ENCODE measurements around the gene C1orf226.

C1orf226 gene

DNA sequence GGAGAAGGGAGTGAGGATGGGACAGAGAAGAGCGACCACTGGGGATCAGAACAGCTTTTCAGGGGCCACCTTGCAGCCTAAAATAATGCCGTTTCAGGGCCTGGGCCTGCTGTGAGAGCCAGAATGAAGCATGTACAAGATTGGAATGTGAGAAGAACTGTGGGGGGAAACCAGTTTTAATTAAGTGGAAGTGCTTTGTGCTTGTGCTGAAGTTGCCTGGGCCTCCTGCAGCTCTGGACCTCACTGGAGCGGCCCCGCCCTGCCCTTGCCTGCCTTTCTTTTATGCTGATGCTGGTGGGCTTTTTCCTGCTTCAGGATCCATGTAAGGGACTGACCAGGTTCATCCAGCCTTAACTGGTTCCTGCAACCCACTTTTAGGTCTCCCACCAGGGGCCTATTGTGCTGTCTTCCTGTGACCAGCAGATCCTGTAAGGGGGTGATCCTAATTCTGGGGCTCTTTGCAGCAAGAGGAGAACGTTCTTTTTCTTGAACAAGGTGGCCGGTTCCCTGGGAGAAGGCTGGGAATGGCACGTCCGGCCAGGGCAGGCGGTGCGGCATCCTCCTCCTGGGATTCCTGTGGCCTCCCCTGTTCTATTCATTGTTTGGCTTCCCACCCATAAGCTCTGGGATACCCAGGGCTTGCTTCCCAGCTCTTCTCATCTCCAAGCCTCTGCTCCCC is 3.2 kb downstream of the C1orf226 start:
- DNase-seq (ENCODE audit: low spot score), result no peak

DNA sequence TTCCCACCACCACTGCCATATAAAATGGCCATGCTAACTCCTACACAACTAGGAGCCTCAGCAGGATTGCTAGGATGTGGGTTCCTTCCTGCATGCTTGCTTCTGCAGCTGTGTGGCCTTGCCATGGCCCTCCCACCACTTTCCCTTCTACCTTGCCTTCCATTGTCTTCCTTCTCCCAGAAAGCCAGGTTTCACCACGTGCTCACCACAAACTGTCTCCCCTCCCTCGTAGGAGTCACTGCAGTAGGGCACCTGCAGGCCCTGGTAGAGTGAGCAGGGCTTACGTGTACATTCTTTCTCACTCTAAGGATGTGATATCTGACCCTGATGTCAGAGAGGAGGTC is 3.7 kb downstream of the C1orf226 start:
- DNase-seq (ENCODE audit: low spot score), result no peak

DNA sequence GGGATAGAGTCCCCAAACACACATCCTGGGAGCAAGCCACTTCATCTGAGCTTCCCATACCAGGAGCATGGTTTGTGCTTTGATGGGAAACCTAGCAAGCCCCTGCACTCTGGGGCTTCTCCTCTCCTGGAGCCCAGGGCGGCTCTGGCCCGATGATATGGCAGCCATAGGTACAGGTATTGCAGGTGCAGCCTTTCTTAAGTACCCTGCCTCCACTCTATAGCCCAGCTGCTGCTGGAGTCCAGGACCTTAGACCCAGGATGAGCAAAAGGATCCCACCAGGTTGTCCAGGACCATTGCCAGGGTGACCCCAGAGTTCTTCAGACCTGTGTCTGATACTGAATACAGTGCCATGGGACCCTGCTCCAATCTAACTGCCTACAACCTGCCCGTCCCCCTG is 4.2 kb downstream of the C1orf226 start:
- no peak for DNase-seq (ENCODE audit: low spot score)

DNA sequence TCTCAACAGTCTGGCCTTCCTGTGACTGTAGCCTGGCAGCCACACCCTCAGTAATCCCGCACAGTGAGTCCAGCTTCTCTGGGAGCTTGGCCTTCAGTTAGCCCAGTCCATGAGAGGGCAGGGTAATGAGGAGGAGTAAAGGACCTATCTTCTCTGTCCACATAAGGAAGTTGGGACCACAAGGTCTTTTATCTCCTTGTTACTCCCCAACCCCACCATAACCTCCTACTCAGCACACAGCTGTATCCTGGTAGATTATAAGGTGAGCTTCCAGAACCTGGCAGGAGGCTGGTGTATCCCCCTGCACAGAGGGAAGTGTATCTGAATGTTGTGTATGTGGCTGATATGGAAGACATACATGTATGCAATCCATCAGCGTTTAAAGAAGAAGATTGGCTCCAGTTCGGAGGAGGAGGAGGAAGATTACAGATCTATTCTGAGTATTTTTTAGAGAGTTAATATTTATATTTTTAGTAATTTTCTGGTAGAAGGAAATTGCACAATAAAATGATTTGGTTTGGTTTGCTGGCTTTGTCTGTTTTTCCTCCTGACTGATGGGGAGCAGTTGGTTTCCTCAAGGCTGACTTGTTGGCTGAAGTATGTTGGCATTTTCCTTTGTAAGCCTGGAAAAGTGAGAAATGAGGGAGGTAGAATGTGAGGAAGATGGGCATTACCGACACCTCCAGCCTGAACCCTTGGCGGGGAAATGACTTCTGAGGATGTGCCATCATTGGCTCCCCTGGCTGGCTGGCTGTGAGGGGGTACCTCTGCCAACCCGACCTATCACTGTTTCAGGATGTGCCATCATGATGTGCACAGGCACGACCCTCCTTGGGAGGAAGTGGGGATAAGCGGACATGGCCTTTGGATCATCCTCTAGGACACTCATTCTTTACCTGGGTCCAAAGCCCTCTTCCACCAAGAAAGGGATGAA is 5.0 kb downstream of the C1orf226 start:
- DNase-seq (ENCODE audit: low spot score), result no peak

DNA sequence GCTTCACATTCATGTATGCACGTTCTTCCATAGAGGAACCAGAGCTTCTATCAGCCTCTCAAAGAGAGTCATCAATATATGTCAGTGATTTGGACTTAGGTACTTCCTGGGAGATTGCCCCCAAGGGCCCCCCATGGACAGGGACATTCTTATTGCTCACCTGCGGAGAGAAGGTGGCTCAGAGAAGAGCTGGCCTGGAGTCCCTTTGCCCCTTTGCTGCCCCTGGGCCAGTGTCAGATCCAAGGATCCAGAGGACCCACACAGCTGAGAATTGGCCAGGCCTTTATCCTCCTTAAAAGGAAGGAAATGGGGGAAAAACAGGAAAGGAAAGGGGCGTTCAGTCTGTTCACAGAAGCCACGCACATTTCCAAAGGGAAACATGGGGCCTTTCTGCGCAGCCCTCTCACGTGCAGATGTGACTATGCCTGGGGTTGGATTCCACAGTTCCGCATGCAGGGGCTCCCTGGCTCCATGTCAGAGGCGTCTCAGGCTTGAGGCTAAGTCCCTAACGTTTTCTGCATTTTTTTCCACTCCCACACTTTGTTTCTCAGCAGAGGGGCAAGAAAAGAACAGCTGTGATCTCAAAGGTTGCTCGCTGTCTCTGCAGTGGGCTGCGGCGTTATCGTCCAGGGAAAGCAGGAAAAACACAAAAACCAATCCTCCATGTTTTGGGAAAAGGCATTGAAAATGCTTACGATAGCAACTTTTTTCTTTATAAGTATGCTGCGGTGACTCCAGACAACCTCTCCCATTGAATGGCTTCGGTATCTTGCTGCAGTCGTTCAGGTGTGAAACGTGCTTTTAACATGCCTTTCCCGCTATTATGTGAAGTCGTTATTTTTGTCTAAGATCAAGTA is 5.9 kb downstream of the C1orf226 start:
- DNase-seq (ENCODE audit: low spot score), result no peak

DNA sequence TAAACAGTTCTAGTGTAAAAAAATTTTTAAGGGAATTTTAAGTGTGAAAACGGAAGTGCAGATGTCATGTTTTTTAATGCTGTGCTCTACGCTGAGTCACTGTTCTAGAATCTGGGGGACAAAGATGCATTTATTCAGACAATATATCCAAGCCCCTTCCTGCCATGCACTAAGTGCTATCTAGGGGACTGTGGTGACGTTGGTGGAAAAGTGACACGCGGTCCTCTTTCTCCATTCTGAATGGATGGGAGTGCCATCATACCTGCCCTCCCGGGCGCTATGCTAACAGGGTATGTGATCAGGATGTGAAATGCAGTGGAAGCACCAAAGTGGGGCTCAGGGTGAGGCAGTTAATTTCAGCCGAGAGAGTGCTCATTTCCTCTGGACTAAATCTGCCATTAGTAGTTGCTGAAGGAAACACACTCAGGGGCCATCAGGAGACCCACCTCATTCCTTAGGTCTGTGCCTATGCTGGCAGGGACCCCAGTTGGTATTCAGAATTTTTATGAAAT is 6.6 kb downstream of the C1orf226 start:
- DNase-seq (ENCODE audit: low spot score), result no peak

DNA sequence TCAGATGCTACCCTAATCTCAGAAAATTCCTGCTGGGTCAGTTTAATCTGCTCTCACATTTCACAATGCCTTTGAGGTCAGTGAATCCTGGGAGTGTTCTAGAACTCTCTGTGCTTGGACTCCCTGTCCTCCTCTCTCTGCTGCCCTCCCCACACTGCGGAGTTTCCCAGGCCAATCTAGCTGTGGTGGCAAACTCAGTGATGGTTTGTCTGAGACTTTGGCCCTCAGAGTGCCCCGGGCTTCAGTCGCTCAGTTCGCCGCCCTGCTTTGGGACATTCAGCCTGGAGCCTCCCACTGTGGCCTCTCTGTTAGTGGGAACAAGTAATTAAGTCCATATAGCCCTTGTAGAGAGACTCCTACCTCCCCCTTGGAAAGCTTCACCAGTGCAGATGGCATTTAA is 7.1 kb downstream of the C1orf226 start:
- no peak for DNase-seq (ENCODE audit: low spot score)

DNA sequence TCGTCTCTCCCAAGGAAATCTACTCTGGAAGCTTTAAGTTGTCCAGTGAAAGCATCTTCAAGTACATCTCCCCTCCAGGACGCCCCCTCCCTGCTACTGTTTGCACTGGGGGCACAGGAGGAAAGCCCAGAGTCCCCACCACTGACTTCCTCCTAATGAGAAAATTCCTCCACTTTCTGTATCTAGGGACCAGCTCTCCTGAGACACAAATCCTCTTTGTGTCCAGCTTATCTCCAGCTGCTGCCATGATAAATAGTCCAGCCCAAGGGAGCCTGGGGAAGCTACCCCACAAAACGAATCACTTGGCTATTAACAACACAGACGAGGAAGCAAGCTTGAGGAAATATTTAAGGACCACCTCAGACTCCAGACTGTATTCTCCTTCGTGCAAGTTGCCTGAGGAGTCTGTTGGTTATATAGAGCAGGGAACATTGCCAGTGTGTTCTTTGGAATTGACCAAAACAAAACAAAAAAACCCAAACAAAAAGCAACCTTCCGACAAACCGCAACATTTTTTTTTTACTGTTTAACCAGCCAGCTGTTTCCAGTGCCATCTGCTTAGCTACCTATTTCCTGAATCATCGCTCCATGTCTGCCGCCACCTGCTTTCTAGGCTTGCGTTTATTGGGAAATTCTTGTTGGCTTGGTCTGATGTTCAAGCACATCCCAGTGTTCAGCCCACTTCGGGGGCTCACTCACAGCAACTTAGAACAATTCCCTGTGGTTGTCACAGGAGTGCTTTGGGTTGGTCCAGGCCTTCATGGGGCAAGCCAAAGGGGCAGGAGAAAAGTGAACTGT is 7.7 kb downstream of the C1orf226 start:
- DNase-seq (ENCODE audit: low spot score), result no peak

DNA sequence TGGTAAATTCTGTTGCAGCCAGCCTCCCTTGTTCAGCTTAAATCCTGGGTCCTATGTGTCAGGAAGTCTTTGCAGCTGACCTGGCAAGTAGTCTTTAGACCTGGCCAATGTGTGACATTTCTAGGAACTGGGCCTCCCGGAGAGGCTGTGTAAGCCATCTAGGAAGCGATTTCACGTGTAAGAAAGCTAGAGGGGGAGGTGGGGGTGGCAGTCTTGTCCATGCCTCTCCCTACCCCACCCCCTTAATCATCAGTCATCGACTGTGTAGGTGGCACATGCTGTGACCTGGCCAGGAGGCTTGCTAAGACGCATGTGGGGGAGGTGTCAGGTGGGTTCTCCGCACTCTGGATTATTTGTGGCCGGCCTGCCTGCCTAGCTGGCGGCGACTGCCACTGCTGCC is 8.4 kb downstream of the C1orf226 start:
- no peak for DNase-seq (ENCODE audit: low spot score)

DNA sequence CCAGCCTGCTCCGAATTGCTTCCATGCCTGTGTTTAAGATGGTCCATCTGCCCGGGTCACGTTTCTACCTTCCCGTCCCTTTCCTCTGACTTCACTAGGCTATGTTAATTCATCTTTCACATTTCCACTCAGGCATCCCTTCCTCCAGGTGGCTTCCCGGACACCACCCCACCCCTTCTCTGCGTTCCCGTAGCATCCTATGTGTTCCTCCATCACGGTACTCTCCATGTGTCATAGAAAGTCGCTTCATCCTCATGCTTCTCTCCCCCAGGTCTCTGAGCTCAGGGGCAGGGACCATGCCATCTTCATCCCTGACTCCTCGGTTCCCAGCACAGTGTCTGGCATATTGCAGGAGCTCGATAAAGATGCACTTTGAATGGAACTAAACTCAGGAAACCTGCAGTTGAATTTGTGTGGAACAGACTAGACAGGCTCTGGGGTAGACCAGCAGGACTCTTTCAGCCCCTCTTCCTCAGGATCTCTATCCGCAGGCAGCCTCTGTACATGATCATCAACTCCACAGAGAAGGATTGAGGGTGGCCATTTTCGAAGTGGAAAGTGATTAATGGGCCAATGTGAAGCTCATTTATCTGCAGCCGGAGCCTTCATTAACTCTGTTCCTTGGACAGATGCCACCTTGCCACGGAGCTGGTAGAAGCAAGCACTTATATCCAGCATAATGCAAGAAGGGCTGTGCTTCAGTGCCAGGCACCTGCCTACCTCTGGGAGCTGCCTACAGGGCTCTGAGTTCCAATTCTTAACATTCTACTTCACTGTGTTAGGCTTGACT is 9.1 kb downstream of the C1orf226 start:
- DNase-seq (ENCODE audit: low spot score), result no peak

DNA sequence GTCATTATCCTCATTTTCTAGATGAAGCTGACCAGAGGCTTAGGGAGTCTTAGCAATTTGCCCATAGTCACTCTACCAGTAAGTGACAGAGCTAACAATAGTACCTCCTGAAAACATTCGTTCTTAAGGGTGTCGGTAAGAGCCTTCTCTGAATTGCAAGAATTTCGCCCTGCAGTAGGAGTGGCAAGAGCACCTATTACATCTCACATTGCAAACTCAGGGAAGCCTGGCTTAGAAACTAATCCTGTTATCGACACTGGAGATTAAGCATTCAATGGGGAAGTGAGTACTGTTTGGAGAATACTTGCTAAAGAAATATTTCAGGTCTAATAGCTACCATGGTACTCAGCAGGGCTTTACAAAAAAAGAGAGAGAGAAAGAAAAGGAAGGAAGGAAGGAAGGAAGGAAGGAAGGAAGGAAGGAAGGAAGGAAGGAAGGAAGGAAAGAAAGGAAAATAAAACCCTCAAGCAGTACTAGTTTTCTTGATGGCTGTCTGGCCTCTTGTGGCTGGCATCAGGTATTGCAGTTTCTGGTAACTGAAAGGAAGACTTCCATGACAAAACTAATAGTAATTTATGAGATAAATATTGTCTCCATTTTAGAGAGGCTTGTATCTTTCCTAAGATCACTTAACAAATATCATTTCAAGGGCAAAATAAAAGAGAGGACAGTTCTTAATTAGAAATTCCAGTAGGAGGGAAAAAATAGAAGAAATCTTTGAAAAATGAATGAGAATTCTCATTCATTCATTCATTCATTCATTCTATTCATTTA is 10.4 kb downstream of the C1orf226 start:
- DNase-seq (ENCODE audit: low spot score), result peak; percentile 54

DNA sequence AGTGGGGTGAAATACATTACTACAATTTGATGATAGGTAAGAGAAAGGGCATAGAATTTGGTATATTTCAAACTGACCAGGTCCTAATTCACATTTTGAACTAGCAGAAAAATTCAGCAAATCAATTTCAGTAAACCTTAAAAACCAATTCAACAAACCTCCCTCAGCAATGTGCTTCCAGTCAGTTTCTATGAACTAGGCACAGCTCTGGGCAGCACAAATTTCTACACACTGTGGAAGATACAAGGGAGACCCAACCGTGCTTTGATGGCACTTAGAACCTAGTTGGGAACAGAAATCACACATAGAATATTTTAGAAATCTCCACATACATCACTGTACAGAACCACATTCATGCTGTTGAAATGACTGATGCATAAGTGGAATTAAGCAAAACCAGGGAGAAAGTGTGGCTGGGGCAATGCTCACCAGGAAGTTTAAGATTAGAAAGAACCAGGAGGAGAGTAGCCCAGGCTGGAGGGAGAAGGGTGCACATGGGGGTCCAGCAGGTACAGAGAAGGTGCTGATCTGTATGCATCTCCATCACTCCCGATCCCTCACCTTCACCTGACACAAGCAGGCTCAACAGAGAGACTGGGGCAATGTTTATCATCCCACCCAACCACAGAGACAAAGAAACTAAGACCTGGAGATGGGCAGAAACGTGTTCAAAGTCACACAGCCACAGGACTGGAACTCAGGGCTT is 14.8 kb downstream of the C1orf226 start:
- no peak for DNase-seq (ENCODE audit: low spot score)

DNA sequence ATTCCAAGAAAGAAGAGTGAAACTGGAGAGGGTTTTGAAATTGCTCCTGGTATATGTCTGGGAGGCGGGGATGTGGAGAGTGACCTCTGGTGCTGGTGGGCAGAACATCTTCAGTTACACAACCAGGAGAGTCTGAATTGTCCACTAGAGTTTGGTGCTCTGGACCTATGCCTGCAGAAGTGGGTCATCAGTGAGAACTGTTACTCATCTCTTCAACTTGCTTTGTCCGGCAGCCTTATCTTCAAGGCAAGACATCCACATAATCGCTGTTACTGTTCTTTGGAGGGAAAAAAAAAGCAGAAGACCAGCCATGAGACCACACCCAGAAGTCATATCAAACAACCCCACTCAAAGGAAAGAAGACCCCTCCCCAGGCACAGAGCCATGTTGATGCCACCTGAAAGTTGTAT is 15.5 kb downstream of the C1orf226 start:
- DNase-seq (ENCODE audit: low spot score), result no peak

DNA sequence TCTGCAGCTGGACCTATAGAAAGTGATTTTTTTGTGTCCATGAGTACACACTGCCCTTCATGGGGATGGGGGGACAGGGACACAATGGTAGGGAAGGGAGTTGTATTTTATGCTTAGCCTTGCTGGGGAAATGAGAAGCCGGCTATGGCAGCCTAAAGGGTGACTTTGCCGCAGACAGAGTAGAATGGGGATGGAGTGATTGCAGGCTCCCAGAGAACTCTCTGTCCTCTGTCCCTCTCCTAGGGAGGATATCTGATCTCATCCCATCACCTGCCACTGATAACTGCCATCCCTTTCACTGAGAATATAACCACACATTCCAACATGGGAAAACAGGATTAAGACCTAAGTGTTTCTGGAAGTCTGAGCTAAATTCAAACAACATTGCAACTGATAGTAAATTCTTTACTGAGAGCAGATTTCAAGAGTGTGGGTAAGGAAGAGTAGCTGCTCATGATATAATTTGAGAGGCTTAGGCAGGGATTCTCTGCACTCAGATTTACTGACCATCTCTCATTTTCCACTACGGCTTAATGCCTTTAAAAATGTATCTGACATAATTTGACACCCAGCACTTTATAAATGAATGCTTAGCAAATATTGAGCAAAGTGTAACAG is 16.5 kb downstream of the C1orf226 start:
- DNase-seq (ENCODE audit: low spot score), result no peak

DNA sequence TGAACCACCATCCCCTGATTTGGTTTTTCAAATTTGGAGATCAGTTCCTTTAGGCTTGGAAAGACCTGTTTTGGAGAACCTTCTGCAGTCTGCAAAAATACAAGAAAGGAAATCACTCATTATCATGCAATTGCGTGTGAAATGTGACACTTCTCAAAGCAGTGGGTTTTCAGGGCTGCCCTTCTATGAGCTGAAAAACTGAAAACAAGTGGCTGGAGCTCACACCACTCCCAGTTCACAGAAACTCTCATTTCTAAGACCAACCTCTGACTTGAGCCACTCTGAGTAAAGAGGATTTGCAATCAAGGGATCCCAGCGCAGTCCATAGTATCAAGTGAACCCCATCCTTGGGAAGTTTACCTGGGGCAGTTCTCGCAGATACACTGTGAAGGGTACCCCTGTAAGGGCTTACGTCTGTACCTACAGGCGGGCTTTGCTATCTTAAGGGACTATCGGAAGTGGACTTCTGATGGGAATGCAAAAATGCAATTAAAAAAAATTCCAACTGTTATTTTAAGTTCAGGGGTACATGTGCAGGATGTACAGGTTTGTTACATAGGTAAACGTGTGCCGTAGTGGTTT is 17.6 kb downstream of the C1orf226 start:
- no peak for DNase-seq (ENCODE audit: low spot score)

DNA sequence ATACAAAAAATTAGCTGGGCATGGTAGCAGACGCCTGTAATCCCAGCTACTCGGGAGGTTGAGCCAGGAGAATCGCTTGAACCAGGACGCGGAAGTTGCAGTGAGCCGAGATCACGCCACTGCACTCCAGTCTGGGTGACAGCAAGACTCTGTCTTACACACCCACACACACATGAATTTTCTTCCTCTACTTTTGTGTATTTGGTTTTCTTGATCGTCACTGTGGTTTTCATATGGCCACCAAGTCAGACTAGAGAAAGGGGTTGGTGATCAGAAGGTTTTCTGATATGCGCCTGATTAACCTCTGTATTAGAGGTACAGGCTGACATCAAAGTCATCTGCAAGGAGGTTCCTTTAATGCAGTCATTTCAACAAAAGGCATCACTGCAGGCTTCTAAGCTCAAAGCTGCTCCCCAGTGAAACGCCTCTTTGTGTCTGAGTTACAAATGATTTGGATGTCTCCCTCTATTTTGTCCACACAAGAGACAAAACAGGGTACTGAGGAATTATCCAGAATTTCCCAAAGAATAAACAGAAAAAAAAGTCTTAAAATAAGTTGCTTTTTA is 19.3 kb downstream of the C1orf226 start:
- DNase-seq (ENCODE audit: low spot score), result no peak

DNA sequence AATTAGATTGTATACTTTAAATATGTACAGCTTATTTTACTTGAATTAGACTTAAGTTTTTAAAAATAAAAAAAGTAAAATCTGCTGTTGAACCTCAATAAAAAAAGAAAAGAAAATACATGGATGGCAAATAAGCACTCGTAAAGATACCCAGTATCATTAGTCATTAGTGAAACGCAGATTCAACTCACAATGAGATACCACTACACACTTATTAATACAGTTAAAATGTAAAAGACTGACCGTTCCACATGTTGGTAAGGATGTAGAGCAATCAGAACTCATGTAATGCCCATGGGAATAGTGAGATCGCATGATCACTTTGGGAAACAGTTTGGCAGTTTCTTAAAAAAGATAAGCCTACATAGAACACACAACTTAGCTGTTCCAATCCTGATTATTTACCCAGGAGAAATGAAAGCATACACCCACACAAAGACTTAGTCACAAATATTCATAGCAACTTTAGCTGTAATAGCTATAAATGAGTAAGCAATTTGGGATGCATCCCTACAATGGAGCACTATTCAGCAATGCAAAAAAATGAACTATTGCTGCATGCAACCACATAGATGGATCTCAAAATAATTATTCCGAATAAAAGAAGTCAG is 23.1 kb downstream of the C1orf226 start:
- DNase-seq (ENCODE audit: low spot score), result no peak

DNA sequence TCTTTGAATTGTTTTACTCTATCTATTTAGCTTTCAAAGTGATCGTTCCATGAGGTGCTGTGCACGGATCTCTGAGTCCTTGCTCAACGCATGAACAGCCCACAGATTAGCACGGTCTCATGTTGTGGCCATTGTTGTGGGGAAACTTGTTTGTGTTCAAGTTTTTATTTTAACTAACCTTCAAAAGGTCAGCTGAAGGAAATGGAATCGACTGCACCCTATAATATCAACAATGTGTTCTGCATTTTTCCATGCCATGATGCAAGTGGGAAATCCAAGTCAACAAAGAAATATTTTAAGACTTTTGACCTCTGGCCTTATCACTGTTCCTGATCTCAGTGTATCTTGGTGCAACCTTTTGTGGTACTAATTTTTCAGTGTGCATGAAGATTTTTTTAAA is 24.3 kb downstream of the C1orf226 start:
- DNase-seq (ENCODE audit: low spot score), result no peak
